K562 (cell line): ENCODE results near the gene PIK3R2. TPM values are rescaled to one million over a fixed set of nuclear protein-coding genes. Genes with fewer than 3 reads are reported as not detected.

Experiments
- ATAC-seq: fragments of 200-7000 bp; cut with Tn5 transposase; 3 replicates; pipeline ENCODE4 v1.9.1; 2020; ENCODE audit warnings: moderate library complexity
- BruUV-seq: library from RNA; stranded (reverse); fragments of 400-500 nt; replicated peaks from 2 replicates; lab custom pipeline; 2021; lab: Mats Ljungman, UMichigan
- CTCF ChIA-PET: fragments of 300-600 bp; formaldehyde crosslinking; extraction: SDS; loops from one replicate; lab custom pipeline; 2021; ENCODE audit warnings: low intra/inter-chr PET ratio; lab: Yijun Ruan, JAX
- POLR2A ChIA-PET: fragments of 300-600, 350-650 bp; sonication (Branson Sonifier 250); formaldehyde crosslinking; extraction: SDS; loops from one replicate; lab custom pipeline; 2021; ENCODE audit warnings: antibody characterized with exemption, inconsistent platforms; lab: Yijun Ruan, JAX
- DNase-seq, 4 experiments: peaks; one replicate each; pipeline versions ENCODE4 v3.0.0 to v3.0.0-alpha.2; 2011 to 2018; ENCODE audit warnings: low spot score in 3 of 4, mixed read lengths in 3 of 4; ENCODE audit errors: extremely low read depth in 1 of 4
- FAIRE-seq: peaks from 2 replicates; lab custom pipeline; 2011; peaks lifted over from hg19 to GRCh38; lab: Jason Lieb, UNC
- H2AFZ ChIP-seq: 2 replicates; pipeline ENCODE4 v1.6.0; 2011; ENCODE audit warnings: low read depth, low read length, control low read depth, inconsistent platforms
- H3K27ac ChIP-seq: fragments of 200-600 bp; 3 replicates; pipeline ENCODE4 v1.8.0; 2011; ENCODE audit warnings: low read depth, mild to moderate bottlenecking, control low read depth, inconsistent platforms, low read length, moderate library complexity, mixed read lengths; ENCODE audit errors: extremely low read depth
- H3K27me3 ChIP-seq, 2 experiments: fragments of 300-600 bp in 1 of 2; 2 replicates in 1 of 2; 3 replicates in 1 of 2; pipeline versions ENCODE4 v1.6.0 to v1.8.0; 2011; ENCODE audit warnings: inconsistent platforms in 2 of 2, low read length in 2 of 2, mild to moderate bottlenecking in 1 of 2, mixed read lengths in 1 of 2, moderate library complexity in 1 of 2; ENCODE audit not compliant: control insufficient read depth in 2 of 2, insufficient read depth in 2 of 2
- H3K36me3 ChIP-seq: fragments of 300-600 bp; 3 replicates; pipeline ENCODE4 v1.8.0; 2011; ENCODE audit warnings: mild to moderate bottlenecking, low read length, inconsistent platforms; ENCODE audit not compliant: control insufficient read depth, insufficient read depth
- H3K4me1 ChIP-seq, 2 experiments: fragments of 200-600 bp in 1 of 2; replicated peaks in 1 of 2; 2 replicates in 1 of 2; 3 replicates in 1 of 2; pipeline versions ENCODE4 v1.5.1 to v1.8.0; 2011; ENCODE audit warnings: inconsistent platforms in 2 of 2, low read length in 2 of 2, mild to moderate bottlenecking in 1 of 2, mixed read lengths in 1 of 2, moderate library complexity in 1 of 2; ENCODE audit not compliant: control insufficient read depth in 2 of 2, insufficient read depth in 2 of 2
- H3K4me2 ChIP-seq: 2 replicates; pipeline ENCODE4 v1.6.1; 2011; ENCODE audit warnings: low read length, control low read depth, inconsistent platforms, mixed read lengths; ENCODE audit not compliant: insufficient read depth
- H3K4me3 ChIP-seq: fragments of 200-600 bp; sonication (generic), shearing (Covaris generic); 2 replicates; pipeline ENCODE4 v1.5.1; 2016; ENCODE audit warnings: control low read depth, inconsistent platforms
- H3K79me2 ChIP-seq: fragments of 200-600 bp; 3 replicates; pipeline ENCODE4 v1.8.0; 2011; ENCODE audit warnings: low read length, inconsistent platforms; ENCODE audit not compliant: control insufficient read depth, insufficient read depth
- H3K9ac ChIP-seq, 2 experiments: 2 replicates each; pipeline versions ENCODE4 v1.6.0 to v1.6.1; 2011; ENCODE audit warnings: low read depth in 2 of 2, low read length in 2 of 2, control low read depth in 1 of 2, inconsistent platforms in 1 of 2, mild to moderate bottlenecking in 1 of 2, mixed read lengths in 1 of 2; ENCODE audit not compliant: insufficient read depth in 1 of 2
- H3K9me1 ChIP-seq: one replicate; pipeline ENCODE4 v1.6.0; 2011; ENCODE audit warnings: inconsistent platforms, mild to moderate bottlenecking, low read length, moderate library complexity; ENCODE audit not compliant: control insufficient read depth, insufficient read depth
- H3K9me3 ChIP-seq: replicated peaks from 2 replicates; pipeline ENCODE4 v1.5.1; 2011; ENCODE audit warnings: low read depth, low read length, inconsistent platforms; ENCODE audit not compliant: control insufficient read depth, insufficient read depth
- H4K20me1 ChIP-seq: replicated peaks from 2 replicates; pipeline ENCODE4 v1.6.1; 2011; ENCODE audit warnings: low read length, inconsistent platforms, mixed read lengths; ENCODE audit not compliant: control insufficient read depth, insufficient read depth
- MED1 ChIP-seq: sonication (generic); formaldehyde crosslinking; IDR thresholded peaks from 2 replicates; pipeline ENCODE4 v1.8.1; 2023; ENCODE audit warnings: missing genetic modification reagents, borderline replicate concordance
- NELFE ChIP-seq: IDR thresholded peaks from 2 replicates; pipeline ENCODE4 v1.6.1; 2011; ENCODE audit warnings: mild to moderate bottlenecking; ENCODE audit not compliant: insufficient read depth, insufficient read length
- PRPF4 ChIP-seq: fragments of 200-400 bp; formaldehyde crosslinking; IDR thresholded peaks from one replicate; pipeline ENCODE4 v1.6.1; 2017; ENCODE audit warnings: low read length, low read depth, mild to moderate bottlenecking; ENCODE audit not compliant: insufficient read depth, poor library complexity, severe bottlenecking
- SRSF7 ChIP-seq: fragments of 200-400 bp; formaldehyde crosslinking; optimal IDR thresholded peaks from 2 replicates; pipeline ENCODE3; 2017; ENCODE audit warnings: mild to moderate bottlenecking, low read depth, low read length
- TAL1 ChIP-seq: fragments of 450-650 bp; IDR thresholded peaks from 2 replicates; pipeline ENCODE4 v1.6.1; 2016; ENCODE audit warnings: mild to moderate bottlenecking
- ZFP1 ChIP-seq: fragments of 450-650 bp; formaldehyde crosslinking; IDR thresholded peaks from 2 replicates; pipeline ENCODE4 v1.4.0; 2020; ENCODE audit warnings: mild to moderate bottlenecking, mixed read lengths
- ZFP36 ChIP-seq: fragments of 150-350 bp; IDR thresholded peaks from 2 replicates; pipeline ENCODE4 v1.6.1; 2018; ENCODE audit warnings: low read length, low read depth; ENCODE audit not compliant: partially characterized antibody
- ZNF764 ChIP-seq: fragments of 250-450 bp; sonication (Bioruptor Pico); IDR thresholded peaks from 2 replicates; pipeline ENCODE4 v1.4.0; 2020; ENCODE audit warnings: low read depth, mild to moderate bottlenecking, moderate library complexity
- WGBS: fragments of 100-300 bp; shearing (Covaris generic); methylation state at CpG from one replicate; pipeline ENCODE4 v1.1.6; 2016; ENCODE audit warnings: low coverage, mixed read lengths; ENCODE audit not compliant: insufficient coverage; ENCODE audit errors: missing lambda C conversion rate; 5-methylcytosine and 5-hydroxymethylcytosine counted together
- in situ Hi-C: fragments of 300-500 bp; cut with MboI; formaldehyde crosslinking; loops from 4 replicates; pipeline ENCODE4 v1.15.0; 2018; ENCODE audit warnings: inconsistent platforms, mixed read lengths
- intact Hi-C: fragments of 100-400 bp; cut with micrococcal nuclease; formaldehyde crosslinking; loops from 2 replicates; pipeline ENCODE4 v1.14.2; 2022
- polyA plus RNA-seq, 8 experiments: library from polyadenylated mRNA; depleted of rRNA in 4 of 8; stranded (reverse) in 5 of 8; unstranded in 3 of 8; fragments of >200 nt; fragmentation: Nextera tagmentation in 2 of 8; fragmentation: Illumina TruSeq in 1 of 8; extraction: Ambion mirVana in 2 of 8; extraction: Trizol in 1 of 8; gene quantifications; 2 replicates each; pipeline versions ENCODE4 v1.2.1 to v1.2.3, GENCODE V29; 2011 to 2014; ENCODE audit warnings: inconsistent platforms in 1 of 8, missing spikeins in 1 of 8
- total RNA-seq, 7 experiments: library from RNA; depleted of rRNA in 6 of 7; stranded (reverse); fragments of >200 nt in 6 of 7; fragmentation: Illumina TruSeq in 2 of 7; extraction: Trizol in 2 of 7; gene quantifications; 2 replicates each; pipeline versions ENCODE4 v1.2.1 to v1.2.3, GENCODE V29; 2011 to 2021; ENCODE audit warnings: low replicate concordance in 1 of 7
- TF ChIP-seq, protein P1 (sequence below): fragments of 200-800 bp; sonication (Bioruptor generic); IDR thresholded peaks from 2 replicates; pipeline ENCODE4 v1.6.1; 2016; ENCODE audit warnings: missing genetic modification characterization, missing compliant biosample characterization

PIK3R2 gene
- total and polyA plus RNA-seq, 9 of the 15 experiments (the other 6 are each of a cell fraction or from before 2014, with no cell fraction given): 0.39 to 37.9 (median 5.3) TPM

DNA sequence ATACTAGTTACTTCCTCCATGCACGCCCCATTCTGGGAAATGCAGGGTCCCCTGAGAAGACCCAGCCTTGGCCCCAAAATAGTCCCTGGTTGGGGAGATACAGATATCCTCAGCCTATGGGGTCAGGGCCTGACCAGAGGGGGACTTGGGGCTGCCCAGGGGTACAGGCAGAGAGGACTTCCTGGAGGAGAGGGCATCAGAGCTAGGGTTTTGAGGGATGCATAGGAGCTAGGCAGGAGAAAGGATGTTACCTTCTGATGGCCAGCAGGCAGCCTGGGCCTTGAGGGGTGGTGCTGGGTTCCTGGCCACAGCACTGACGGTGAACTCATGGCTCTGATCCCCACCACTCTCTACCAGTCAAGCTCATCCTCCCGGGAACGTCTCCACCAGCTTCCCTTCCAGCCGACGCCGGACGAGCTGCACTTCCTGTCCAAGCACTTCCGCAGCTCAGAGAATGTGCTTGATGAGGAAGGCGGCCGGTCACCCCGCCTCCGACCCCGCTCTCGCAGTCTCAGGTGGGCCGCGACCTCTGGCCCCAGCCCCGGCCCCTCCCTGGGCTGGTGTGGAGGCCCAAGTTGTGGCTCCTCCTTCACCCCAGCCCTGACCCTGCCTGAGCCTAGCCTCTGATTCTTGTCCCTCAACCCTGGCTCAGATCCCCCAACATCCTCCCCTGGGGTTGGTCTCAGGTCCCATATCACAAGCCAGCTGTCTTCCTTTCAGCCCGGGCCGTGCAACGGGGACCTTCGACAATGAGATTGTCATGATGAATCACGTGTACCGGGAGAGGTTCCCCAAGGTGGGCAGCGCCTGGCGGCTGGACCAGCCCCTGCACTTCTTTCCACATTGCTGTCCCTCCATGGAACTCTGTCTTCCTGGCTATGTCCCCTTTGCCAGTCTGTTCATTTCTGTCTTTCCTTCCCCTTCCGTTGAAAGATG is 29.8 kb upstream of the PIK3R2 start:
- no peak for FAIRE-seq
- CTCF ChIA-PET: no interaction called here
- peak overlapping the region in 1 of 2 experiments; percentile 69; a peak in 2 of 4 replicates for H3K9ac ChIP-seq

DNA sequence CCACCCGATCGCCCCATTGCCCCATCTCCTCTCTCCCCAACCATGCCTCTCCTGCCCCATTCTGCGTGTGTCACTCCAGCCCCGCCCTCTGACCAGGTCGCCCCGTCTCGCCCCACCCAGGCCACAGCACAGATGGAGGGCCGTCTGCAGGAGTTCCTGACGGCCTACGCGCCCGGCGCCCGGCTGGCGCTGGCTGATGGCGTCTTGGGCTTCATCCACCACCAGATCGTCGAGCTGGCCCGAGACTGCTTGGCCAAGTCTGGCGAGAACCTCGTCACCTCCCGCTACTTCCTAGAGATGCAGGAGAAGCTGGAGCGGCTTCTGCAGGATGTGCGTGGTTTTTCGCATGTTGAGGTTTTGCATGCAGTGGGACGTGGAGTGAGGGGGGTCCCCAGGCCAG is 29.1 kb upstream of the PIK3R2 start:
- H3K79me2 ChIP-seq: peaks cover 6% of the 10 kb centered on the region; the same call in 1 of the 3 replicates
- H4K20me1 ChIP-seq: 0 out of 2 replicates have a peak, but pooled peaks cover 1% of the 10 kb centered on the region
- no peak overlapping the region for H3K4me2 ChIP-seq
- no peak overlapping the region for H3K4me3 ChIP-seq
- POLR2A ChIA-PET: interaction anchor here (0.5 to 1.0 kb wide), 3 partner anchors 28 to 168 kb away, joined by 3 to 4 read pairs (median 3); no protein-coding TSS in a partner anchor
- no TSS peak for BruUV-seq
- DNase-seq: no peak
- H3K9ac ChIP-seq: peak overlapping the region in 1 of 2 experiments; percentile 36; a peak in 1 of 4 replicates
- H3K9me3 ChIP-seq: no peaks in the 10 kb centered on the region
- H3K27me3 ChIP-seq: no peaks in the 10 kb centered on the region
- H2AFZ ChIP-seq: no peak overlapping the region
- H3K36me3 ChIP-seq: peaks cover 45% of the 10 kb centered on the region; the same call in 2 of the 3 replicates
- CTCF ChIA-PET: no interaction called here
- ATAC-seq: no peak
- H3K4me1 ChIP-seq: peaks cover 3 to 23% of the 10 kb centered on the region in 2 experiments; a peak in 3 of 5 replicates
- H3K27ac ChIP-seq: no peak overlapping the region
- in situ Hi-C loops: no loop called here
- intact Hi-C loops: no loop called here
- FAIRE-seq: no peak
- WGBS: 94% methylated on average over 8 of the region's 26 CpGs
- H3K9me1 ChIP-seq: no peaks in the 10 kb centered on the region
- TF ChIP-seq TAL1: no peak
- no peak for TF ChIP-seq MED1 (CRISPR knock-in tag)
- TF ChIP-seq SRSF7: no peak
- no peak for TF ChIP-seq ZFP1 (CRISPR knock-in tag)
- no peak for TF ChIP-seq PRPF4
- TF ChIP-seq, protein P1, sequence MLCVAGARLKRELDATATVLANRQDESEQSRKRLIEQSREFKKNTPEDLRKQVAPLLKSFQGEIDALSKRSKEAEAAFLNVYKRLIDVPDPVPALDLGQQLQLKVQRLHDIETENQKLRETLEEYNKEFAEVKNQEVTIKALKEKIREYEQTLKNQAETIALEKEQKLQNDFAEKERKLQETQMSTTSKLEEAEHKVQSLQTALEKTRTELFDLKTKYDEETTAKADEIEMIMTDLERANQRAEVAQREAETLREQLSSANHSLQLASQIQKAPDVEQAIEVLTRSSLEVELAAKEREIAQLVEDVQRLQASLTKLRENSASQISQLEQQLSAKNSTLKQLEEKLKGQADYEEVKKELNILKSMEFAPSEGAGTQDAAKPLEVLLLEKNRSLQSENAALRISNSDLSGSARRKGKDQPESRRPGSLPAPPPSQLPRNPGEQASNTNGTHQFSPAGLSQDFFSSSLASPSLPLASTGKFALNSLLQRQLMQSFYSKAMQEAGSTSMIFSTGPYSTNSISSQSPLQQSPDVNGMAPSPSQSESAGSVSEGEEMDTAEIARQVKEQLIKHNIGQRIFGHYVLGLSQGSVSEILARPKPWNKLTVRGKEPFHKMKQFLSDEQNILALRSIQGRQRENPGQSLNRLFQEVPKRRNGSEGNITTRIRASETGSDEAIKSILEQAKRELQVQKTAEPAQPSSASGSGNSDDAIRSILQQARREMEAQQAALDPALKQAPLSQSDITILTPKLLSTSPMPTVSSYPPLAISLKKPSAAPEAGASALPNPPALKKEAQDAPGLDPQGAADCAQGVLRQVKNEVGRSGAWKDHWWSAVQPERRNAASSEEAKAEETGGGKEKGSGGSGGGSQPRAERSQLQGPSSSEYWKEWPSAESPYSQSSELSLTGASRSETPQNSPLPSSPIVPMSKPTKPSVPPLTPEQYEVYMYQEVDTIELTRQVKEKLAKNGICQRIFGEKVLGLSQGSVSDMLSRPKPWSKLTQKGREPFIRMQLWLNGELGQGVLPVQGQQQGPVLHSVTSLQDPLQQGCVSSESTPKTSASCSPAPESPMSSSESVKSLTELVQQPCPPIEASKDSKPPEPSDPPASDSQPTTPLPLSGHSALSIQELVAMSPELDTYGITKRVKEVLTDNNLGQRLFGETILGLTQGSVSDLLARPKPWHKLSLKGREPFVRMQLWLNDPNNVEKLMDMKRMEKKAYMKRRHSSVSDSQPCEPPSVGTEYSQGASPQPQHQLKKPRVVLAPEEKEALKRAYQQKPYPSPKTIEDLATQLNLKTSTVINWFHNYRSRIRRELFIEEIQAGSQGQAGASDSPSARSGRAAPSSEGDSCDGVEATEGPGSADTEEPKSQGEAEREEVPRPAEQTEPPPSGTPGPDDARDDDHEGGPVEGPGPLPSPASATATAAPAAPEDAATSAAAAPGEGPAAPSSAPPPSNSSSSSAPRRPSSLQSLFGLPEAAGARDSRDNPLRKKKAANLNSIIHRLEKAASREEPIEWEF (CRISPR knock-in tag): no peak

More for the DNA sequence above, 29.8 kb upstream of the PIK3R2 start:
- no peak overlapping the region for H3K27ac ChIP-seq
- H3K79me2 ChIP-seq: peaks cover 13% of the 10 kb centered on the region; the same call in 2 of the 3 replicates
- ATAC-seq: no peak
- POLR2A ChIA-PET: interaction anchor here (0.5 to 1.0 kb wide), 5 partner anchors 18 to 896 kb away, joined by 3 to 6 read pairs (median 3); no protein-coding TSS in a partner anchor
- H4K20me1 ChIP-seq: no peaks in the 10 kb centered on the region
- H3K36me3 ChIP-seq: peaks cover 38% of the 10 kb centered on the region; the same call in 2 of the 3 replicates
- H3K27me3 ChIP-seq: no peaks in the 10 kb centered on the region
- intact Hi-C loops (no loop called here), in situ Hi-C loops (no loop called here)
- TF ChIP-seq NELFE (no peak), ZFP36 (peak; percentile 9), ZNF764 (CRISPR knock-in tag) (no peak)
- H2AFZ ChIP-seq: no peak overlapping the region
- no peak overlapping the region for H3K4me3 ChIP-seq
- no TSS peak for BruUV-seq
- no peak for DNase-seq
- 90% methylated on average over 16 of the region's 27 CpGs for WGBS
- peaks cover 9 to 27% of the 10 kb centered on the region in 2 experiments; a peak in 3 of 5 replicates for H3K4me1 ChIP-seq
- no peaks in the 10 kb centered on the region for H3K9me3 ChIP-seq
- no peak overlapping the region for H3K4me2 ChIP-seq
- no peaks in the 10 kb centered on the region for H3K9me1 ChIP-seq
